GM12878 (cell line): Measurements from ENCODE around the gene TOR2A. TPM values are rescaled to one million over a fixed set of nuclear protein-coding genes. Genes with fewer than 3 reads are reported as not detected.

Experiments
- CHD4 ChIP-seq: fragments of 200-600 bp; sonication (generic); IDR thresholded peaks from 2 replicates; pipeline ENCODE4 v1.6.1; 2016; ENCODE audit warnings: mild to moderate bottlenecking
- CTCF ChIP-seq, 3 experiments: IDR thresholded peaks in 2 of 3; conservative IDR thresholded peaks in 1 of 3; 2 replicates each; pipeline ENCODE4 v1.5.1; 2011; ENCODE audit warnings: low read depth in 3 of 3, low read length in 3 of 3, mild to moderate bottlenecking in 3 of 3, control low read depth in 2 of 3, moderate library complexity in 2 of 3, inconsistent platforms in 1 of 3, mixed read lengths in 1 of 3; ENCODE audit not compliant: control insufficient read depth in 2 of 3, insufficient read depth in 1 of 3; ENCODE audit errors: extremely low read depth in 1 of 3
- DPF2 ChIP-seq: fragments of 450-650 bp; IDR thresholded peaks from 2 replicates; pipeline ENCODE4 v1.6.1; 2017; ENCODE audit warnings: mild to moderate bottlenecking
- E4F1 ChIP-seq: fragments of 450-650 bp; IDR thresholded peaks from 2 replicates; pipeline ENCODE4 v1.6.1; 2018; ENCODE audit warnings: borderline replicate concordance, mild to moderate bottlenecking; ENCODE audit not compliant: partially characterized antibody
- NKRF ChIP-seq: fragments of 450-650 bp; conservative IDR thresholded peaks from 2 replicates; pipeline ENCODE4 v1.6.1; 2017; ENCODE audit warnings: mild to moderate bottlenecking, moderate library complexity
- PKNOX1 ChIP-seq: fragments of 450-650 bp; IDR thresholded peaks from 2 replicates; pipeline ENCODE4 v1.6.1; 2016; ENCODE audit warnings: mild to moderate bottlenecking
- SUPT20H ChIP-seq: IDR thresholded peaks from 2 replicates; pipeline ENCODE4 v1.6.1; 2011; ENCODE audit warnings: low read depth, mild to moderate bottlenecking, low read length, moderate library complexity, borderline replicate concordance; ENCODE audit not compliant: control insufficient read depth
- ZBTB11 ChIP-seq: fragments of 450-650 bp; formaldehyde crosslinking; IDR thresholded peaks from 2 replicates; pipeline ENCODE4 v1.5.0; 2022; ENCODE audit warnings: mild to moderate bottlenecking, missing genetic modification characterization
- polyA plus RNA-seq, 11 experiments: library from polyadenylated mRNA; depleted of rRNA in 4 of 11; unstranded in 6 of 11; stranded (reverse) in 5 of 11; fragments of >200 nt; fragmentation: Nextera tagmentation in 4 of 11; fragmentation: Illumina TruSeq in 1 of 11; extraction: Ambion mirVana in 4 of 11; extraction: Trizol in 1 of 11; gene quantifications; 1 replicate in 1 of 11; 2 replicates in 10 of 11; pipeline versions ENCODE4 v1.2.1 to v1.2.3, GENCODE V29; 2011 to 2016; ENCODE audit warnings: inconsistent platforms in 2 of 11, missing spikeins in 2 of 11, low read depth in 1 of 11
- total RNA-seq, 4 experiments: library from RNA; depleted of rRNA in 3 of 4; stranded (reverse); fragments of >200 nt in 3 of 4; fragmentation: Illumina TruSeq in 1 of 4; extraction: Trizol in 1 of 4; gene quantifications; 2 replicates each; pipeline versions ENCODE4 v1.2.1 to v1.2.3, GENCODE V29; 2013 to 2021
- TF ChIP-seq, protein P1 (sequence below): fragments of 450-650 bp; IDR thresholded peaks from 2 replicates; pipeline ENCODE4 v1.6.1; 2014; ENCODE audit warnings: mild to moderate bottlenecking
- TF ChIP-seq, protein P2 (sequence below): IDR thresholded peaks from 2 replicates; pipeline ENCODE4 v1.6.1; 2012; ENCODE audit warnings: low read depth, low read length, improper control_type of control experiment

TOR2A gene
- total and polyA plus RNA-seq, 10 of the 15 experiments (the other 5 are each of a cell fraction or from before 2014, with no cell fraction given) = 0.52 to 23.7 (median 8.5) TPM

DNA sequence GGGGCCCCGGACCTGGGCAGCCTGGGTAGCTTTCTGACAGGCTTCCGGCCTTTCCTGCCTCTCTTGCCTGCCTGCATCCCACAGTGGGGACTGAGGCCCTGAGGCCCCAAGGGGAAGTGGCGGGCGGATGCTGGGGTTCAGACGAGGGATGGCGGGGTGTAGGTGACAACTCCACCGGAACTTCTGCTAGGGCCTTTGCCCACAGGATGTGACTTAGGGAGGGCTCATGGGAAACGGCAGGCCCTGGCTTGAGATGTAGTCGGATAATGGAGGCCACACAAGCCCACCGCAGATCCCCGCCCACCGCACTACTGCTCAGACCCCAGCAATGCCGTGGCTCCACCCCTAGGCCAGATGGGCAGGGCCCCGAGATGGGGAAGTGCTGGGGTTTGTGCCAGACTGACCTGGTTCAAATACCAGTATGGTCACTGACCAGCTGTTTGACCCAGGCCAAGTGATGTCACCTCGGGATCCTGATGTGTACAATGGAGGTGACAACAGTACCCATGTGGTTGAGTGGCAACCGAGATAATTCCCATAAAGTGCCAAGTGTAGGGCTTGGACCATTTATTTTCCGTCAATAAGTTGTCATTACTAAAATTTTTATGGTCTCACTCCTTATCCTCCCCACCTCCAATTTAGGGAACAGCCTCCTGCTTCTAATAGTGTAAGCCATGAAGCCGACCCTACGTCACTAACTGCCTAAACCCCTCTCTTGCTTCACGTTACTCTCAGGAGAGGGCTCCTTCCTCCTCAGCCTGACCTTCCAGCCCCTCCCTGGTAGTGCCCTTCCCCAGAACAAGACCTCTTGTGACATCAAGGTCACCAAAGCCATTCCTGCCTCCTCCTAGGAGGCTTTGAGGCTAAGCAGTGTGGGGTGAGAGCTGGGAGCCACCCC lies 48.3 kb upstream of the TOR2A start (continued):
- TF ChIP-seq CTCF (IDR thresholded peaks at IDR 0.05 in 2 of 3, conservative IDR thresholded peaks at IDR 0.05 in 1 of 3; ENCODE audit: control insufficient read depth in 2 of 3, extremely low read depth in 1 of 3, insufficient read depth in 1 of 3, low read depth in 3 of 3, low read length in 3 of 3) (no peak), DPF2 (peak; percentile 44; the same call in 1 of the 2 replicates), SUPT20H (no peak), NKRF (no peak), PKNOX1 (peak; percentile 37), E4F1 (no peak), ZBTB11 (CRISPR knock-in tag) (no peak), CHD4 (no peak)
- TF ChIP-seq, protein P1, sequence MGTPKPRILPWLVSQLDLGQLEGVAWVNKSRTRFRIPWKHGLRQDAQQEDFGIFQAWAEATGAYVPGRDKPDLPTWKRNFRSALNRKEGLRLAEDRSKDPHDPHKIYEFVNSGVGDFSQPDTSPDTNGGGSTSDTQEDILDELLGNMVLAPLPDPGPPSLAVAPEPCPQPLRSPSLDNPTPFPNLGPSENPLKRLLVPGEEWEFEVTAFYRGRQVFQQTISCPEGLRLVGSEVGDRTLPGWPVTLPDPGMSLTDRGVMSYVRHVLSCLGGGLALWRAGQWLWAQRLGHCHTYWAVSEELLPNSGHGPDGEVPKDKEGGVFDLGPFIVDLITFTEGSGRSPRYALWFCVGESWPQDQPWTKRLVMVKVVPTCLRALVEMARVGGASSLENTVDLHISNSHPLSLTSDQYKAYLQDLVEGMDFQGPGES = no peak
- TF ChIP-seq, protein P2, sequence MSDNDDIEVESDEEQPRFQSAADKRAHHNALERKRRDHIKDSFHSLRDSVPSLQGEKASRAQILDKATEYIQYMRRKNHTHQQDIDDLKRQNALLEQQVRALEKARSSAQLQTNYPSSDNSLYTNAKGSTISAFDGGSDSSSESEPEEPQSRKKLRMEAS = 0 out of 2 replicates have a peak, but pooled peaks have one; percentile 44
